ENCODE measurements around the gene UNC5A.

DNA sequence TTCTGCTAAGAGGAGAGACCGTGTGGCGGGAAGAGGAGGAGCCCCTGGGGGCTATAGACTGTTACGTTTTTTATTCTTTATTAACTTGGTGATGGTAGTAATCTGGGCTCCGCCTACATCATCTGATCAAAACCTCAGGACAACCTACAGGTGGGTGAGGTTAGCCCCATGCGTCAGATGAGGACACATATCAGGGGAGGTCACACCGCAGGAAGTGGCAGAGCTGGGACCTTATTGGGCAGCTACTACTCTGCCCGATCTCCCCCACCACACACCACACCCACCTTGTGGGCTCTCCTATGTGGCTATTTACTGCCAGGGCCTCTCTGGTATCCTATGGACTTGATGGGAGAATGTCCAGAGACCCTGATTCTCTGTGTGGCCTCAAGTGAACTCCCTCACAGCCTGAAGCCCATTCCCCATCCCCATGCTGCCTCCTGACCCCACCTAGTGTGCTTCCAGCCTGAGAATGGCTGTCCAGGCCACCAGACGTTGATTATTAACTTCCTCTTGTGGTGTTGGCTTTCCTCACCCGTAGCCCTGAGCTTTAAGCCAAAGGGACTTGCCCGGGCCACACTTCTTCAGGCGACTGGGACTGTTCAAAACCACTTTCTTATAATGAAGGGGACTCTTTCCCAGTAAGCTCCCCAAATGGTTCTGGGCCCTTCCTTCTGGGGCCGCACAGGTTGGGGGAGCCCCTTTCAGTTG lies 8.2 kb downstream of the UNC5A start:
- TF ChIP-seq, protein P1, sequence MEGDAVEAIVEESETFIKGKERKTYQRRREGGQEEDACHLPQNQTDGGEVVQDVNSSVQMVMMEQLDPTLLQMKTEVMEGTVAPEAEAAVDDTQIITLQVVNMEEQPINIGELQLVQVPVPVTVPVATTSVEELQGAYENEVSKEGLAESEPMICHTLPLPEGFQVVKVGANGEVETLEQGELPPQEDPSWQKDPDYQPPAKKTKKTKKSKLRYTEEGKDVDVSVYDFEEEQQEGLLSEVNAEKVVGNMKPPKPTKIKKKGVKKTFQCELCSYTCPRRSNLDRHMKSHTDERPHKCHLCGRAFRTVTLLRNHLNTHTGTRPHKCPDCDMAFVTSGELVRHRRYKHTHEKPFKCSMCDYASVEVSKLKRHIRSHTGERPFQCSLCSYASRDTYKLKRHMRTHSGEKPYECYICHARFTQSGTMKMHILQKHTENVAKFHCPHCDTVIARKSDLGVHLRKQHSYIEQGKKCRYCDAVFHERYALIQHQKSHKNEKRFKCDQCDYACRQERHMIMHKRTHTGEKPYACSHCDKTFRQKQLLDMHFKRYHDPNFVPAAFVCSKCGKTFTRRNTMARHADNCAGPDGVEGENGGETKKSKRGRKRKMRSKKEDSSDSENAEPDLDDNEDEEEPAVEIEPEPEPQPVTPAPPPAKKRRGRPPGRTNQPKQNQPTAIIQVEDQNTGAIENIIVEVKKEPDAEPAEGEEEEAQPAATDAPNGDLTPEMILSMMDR (conservative IDR thresholded peaks at IDR 0.05) = no peak
- no peak for TF ChIP-seq ZFX (IDR thresholded peaks at IDR 0.05)

All from C4-2B (cell line).